ENCODE results near the gene PDZD2.
"Not testable (repeated sequence)": the region's sequence is repeated elsewhere in the genome, so short reads cannot be mapped to it uniquely, and the experiment has no call there.

PDZD2 gene

GRCh38 chr5:31691408-31691807, 52.5 kb downstream of the PDZD2 start:
- DNase-seq (ENCODE audit: low spot score) = not testable (repeated sequence)

- no peak for DNase-seq (ENCODE audit: low spot score)
Observed at GRCh38 chr5:31692561-31693221, 53.8 kb downstream of the PDZD2 start.

- DNase-seq (ENCODE audit: low spot score) = no peak
Observed at GRCh38 chr5:31698673-31699072, 59.7 kb downstream of the PDZD2 start.

GRCh38 chr5:31701642-31702299, 62.8 kb downstream of the PDZD2 start:
- DNase-seq (ENCODE audit: low spot score) = no peak

GRCh38 chr5:31702712-31703111, 63.8 kb downstream of the PDZD2 start:
- DNase-seq (ENCODE audit: low spot score) = no peak

- DNase-seq (ENCODE audit: low spot score) = no peak
Observed at GRCh38 chr5:31703757-31704156, 64.8 kb downstream of the PDZD2 start.

GRCh38 chr5:31706186-31706585, 67.3 kb downstream of the PDZD2 start:
- no peak for DNase-seq (ENCODE audit: low spot score)

- DNase-seq (ENCODE audit: low spot score) = no peak
Observed at GRCh38 chr5:31707329-31707728, 68.4 kb downstream of the PDZD2 start.

- no peak for DNase-seq (ENCODE audit: low spot score)
Observed at GRCh38 chr5:31708089-31708488, 69.2 kb downstream of the PDZD2 start.

GRCh38 chr5:31711363-31711762, 72.4 kb downstream of the PDZD2 start:
- DNase-seq (ENCODE audit: low spot score) = no peak

- no peak for DNase-seq (ENCODE audit: low spot score)
Observed at GRCh38 chr5:31711935-31712592, 73.1 kb downstream of the PDZD2 start.

GRCh38 chr5:31717561-31717960, 78.6 kb downstream of the PDZD2 start:
- no peak for DNase-seq (ENCODE audit: low spot score)

- no peak for DNase-seq (ENCODE audit: low spot score)
Observed at GRCh38 chr5:31720004-31720403, 81.1 kb downstream of the PDZD2 start.

GRCh38 chr5:31720811-31721345, 81.9 kb downstream of the PDZD2 start:
- DNase-seq (ENCODE audit: low spot score) = no peak

- DNase-seq (ENCODE audit: low spot score) = no peak
Observed at GRCh38 chr5:31722111-31722510, 83.2 kb downstream of the PDZD2 start.

GRCh38 chr5:31725996-31726395, 87.1 kb downstream of the PDZD2 start:
- DNase-seq (ENCODE audit: low spot score) = no peak

- no peak for DNase-seq (ENCODE audit: low spot score)
Observed at GRCh38 chr5:31726952-31727351, 88.0 kb downstream of the PDZD2 start.

- no peak for DNase-seq (ENCODE audit: low spot score)
Observed at GRCh38 chr5:31728039-31728438, 89.1 kb downstream of the PDZD2 start.

GRCh38 chr5:31728806-31729205, 89.9 kb downstream of the PDZD2 start:
- not testable (repeated sequence) for DNase-seq (ENCODE audit: low spot score)

- no peak for DNase-seq (ENCODE audit: low spot score)
Observed at GRCh38 chr5:31730139-31730538, 91.2 kb downstream of the PDZD2 start.

- no peak for DNase-seq (ENCODE audit: low spot score)
Observed at GRCh38 chr5:31731016-31731415, 92.1 kb downstream of the PDZD2 start.

- no peak for DNase-seq (ENCODE audit: low spot score)
Observed at GRCh38 chr5:31731710-31732301, 92.9 kb downstream of the PDZD2 start.

- DNase-seq (ENCODE audit: low spot score) = not testable (repeated sequence)
Observed at GRCh38 chr5:31732821-31733220, 93.9 kb downstream of the PDZD2 start.
